ENCODE data around the gene H2AZ2. TPM values are rescaled to one million over a fixed set of nuclear protein-coding genes. Genes with fewer than 3 reads are reported as not detected.

Gene H2AZ2
- total and polyA plus RNA-seq, 2 donors from 2014 or later = 121 to 140 TPM

- no peak overlapping the region for H3K27ac ChIP-seq (ENCODE audit: low read depth in 2 of 2, low read length in 2 of 2)
- H3K9me3 ChIP-seq (ENCODE audit: control insufficient read depth in 2 of 3, insufficient read depth in 1 of 3, low read length in 3 of 3) = peaks cover 0 to 5% (median 0%) of the 10 kb centered on the region in 3 donors
- no peak for FAIRE-seq
- no peak for TF ChIP-seq CTCF (IDR thresholded peaks at IDR 0.05; ENCODE audit: borderline replicate concordance, extremely low read depth, insufficient read depth)
- H3K36me3 ChIP-seq (ENCODE audit: control insufficient read depth in 2 of 3, insufficient read depth in 3 of 3, low read length in 3 of 3) = peaks cover 0 to 2% (median 0%) of the 10 kb centered on the region in 3 donors
- no peak for DNase-seq
- peak overlapping the region; percentile 22 to 32 (median 23) for H3K4me3 ChIP-seq (ENCODE audit: low read length in 3 of 3)
- H3K4me1 ChIP-seq (ENCODE audit: control insufficient read depth in 2 of 3, insufficient read depth in 2 of 3, low read depth in 1 of 3, low read length in 3 of 3) = peaks cover 0 to 34% (median 9%) of the 10 kb centered on the region in 3 donors
- intact Hi-C loops (cut with DNase I) = no loop called here
- no peak overlapping the region for H3K9ac ChIP-seq (ENCODE audit: low read length in 3 of 3)
- no peaks in the 10 kb centered on the region for H3K27me3 ChIP-seq (ENCODE audit: control insufficient read depth, insufficient read depth, low read length)
Measured at GRCh38 chr7:44882899-44883298, 35.0 kb upstream of the H2AZ2 start.

- H3K9ac ChIP-seq (ENCODE audit: low read length in 3 of 3) = no peak overlapping the region
- peaks cover 0 to 2% (median 0%) of the 10 kb centered on the region in 3 donors for H3K36me3 ChIP-seq (ENCODE audit: control insufficient read depth in 2 of 3, insufficient read depth in 3 of 3, low read length in 3 of 3)
- H3K4me3 ChIP-seq (ENCODE audit: low read length in 3 of 3) = peak overlapping the region; percentile 7 to 14 (median 12)
- H3K9me3 ChIP-seq (ENCODE audit: control insufficient read depth in 2 of 3, insufficient read depth in 1 of 3, low read length in 3 of 3) = peaks cover 0 to 5% (median 0%) of the 10 kb centered on the region in 3 donors
- H3K27ac ChIP-seq (ENCODE audit: low read depth in 2 of 2, low read length in 2 of 2) = no peak overlapping the region
- H3K27me3 ChIP-seq (ENCODE audit: control insufficient read depth, insufficient read depth, low read length) = no peaks in the 10 kb centered on the region
- H3K4me1 ChIP-seq (ENCODE audit: control insufficient read depth in 2 of 3, insufficient read depth in 2 of 3, low read depth in 1 of 3, low read length in 3 of 3) = peaks cover 0 to 34% (median 9%) of the 10 kb centered on the region in 3 donors
- FAIRE-seq (no peak), DNase-seq (peak in 2 of 5 donors; percentile 16 to 19)
- intact Hi-C loops (cut with DNase I) = no loop called here
- no peak for TF ChIP-seq CTCF (IDR thresholded peaks at IDR 0.05; ENCODE audit: borderline replicate concordance, extremely low read depth, insufficient read depth)
Measured at GRCh38 chr7:44881610-44882009, 33.7 kb upstream of the H2AZ2 start.

DNA sequence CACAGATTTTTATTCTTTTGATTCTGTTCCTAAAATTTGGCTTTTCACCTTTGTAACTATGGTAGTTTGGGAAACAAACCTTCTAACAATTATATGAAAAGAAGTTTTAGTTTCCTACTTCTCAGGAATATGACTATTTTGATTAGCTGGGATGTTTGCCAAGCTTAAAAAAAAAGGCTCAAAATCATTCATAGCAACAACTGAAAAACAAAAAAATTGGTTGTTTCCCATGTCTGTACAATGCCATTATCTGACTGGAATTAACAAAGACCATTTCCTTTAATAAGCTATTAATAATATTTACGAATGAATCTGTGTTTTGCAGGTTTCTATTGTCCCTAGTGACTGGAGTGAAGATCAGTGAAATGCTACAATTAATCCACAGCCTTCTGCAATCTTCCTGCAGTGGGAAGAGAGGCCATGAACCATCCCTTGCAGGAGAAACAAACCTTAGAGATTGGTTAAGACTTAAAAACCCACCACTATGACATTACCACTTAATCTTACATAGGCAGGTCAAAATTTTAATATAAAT lies 33.2 kb upstream of the H2AZ2 start:
- Histone ChIP-seq H3K27ac (ENCODE audit: low read depth in 2 of 2, low read length in 2 of 2) (no peak overlapping the region), H3K4me1 (ENCODE audit: control insufficient read depth in 2 of 3, insufficient read depth in 2 of 3, low read depth in 1 of 3, low read length in 3 of 3) (peaks cover 0 to 33% (median 9%) of the 10 kb centered on the region in 3 donors), H3K36me3 (ENCODE audit: control insufficient read depth in 2 of 3, insufficient read depth in 3 of 3, low read length in 3 of 3) (peaks cover 0 to 2% (median 0%) of the 10 kb centered on the region in 3 donors), H3K4me3 (ENCODE audit: low read length in 3 of 3) (peak overlapping the region; percentile 12 to 33 (median 14)), H3K9ac (ENCODE audit: low read length in 3 of 3) (no peak overlapping the region), H3K27me3 (ENCODE audit: control insufficient read depth, insufficient read depth, low read length) (no peaks in the 10 kb centered on the region), H3K9me3 (ENCODE audit: control insufficient read depth in 2 of 3, insufficient read depth in 1 of 3, low read length in 3 of 3) (peaks cover 0 to 5% (median 0%) of the 10 kb centered on the region in 3 donors)
- no peak for TF ChIP-seq CTCF (IDR thresholded peaks at IDR 0.05; ENCODE audit: borderline replicate concordance, extremely low read depth, insufficient read depth)
- no peak for FAIRE-seq
- DNase-seq = peak in 1 of 5 donors; percentile 6
- intact Hi-C loops (cut with DNase I) = no loop called here

Measured in kidney (tissue), 14 donors.